Left hindlimb (tissue), 1 donor: ENCODE data around the gene COL8A1.
A peak's percentile ranks its signal among the peaks of the same experiment; 100 is the strongest.
"Not testable (repeated sequence)": the region's sequence is repeated elsewhere in the genome, so short reads cannot be mapped to it uniquely, and the experiment has no call there.

Experiments used
- DNase-seq: peaks from one replicate; pipeline ENCODE4 v3.0.0-alpha.2; 2018

The COL8A1 gene

DNA sequence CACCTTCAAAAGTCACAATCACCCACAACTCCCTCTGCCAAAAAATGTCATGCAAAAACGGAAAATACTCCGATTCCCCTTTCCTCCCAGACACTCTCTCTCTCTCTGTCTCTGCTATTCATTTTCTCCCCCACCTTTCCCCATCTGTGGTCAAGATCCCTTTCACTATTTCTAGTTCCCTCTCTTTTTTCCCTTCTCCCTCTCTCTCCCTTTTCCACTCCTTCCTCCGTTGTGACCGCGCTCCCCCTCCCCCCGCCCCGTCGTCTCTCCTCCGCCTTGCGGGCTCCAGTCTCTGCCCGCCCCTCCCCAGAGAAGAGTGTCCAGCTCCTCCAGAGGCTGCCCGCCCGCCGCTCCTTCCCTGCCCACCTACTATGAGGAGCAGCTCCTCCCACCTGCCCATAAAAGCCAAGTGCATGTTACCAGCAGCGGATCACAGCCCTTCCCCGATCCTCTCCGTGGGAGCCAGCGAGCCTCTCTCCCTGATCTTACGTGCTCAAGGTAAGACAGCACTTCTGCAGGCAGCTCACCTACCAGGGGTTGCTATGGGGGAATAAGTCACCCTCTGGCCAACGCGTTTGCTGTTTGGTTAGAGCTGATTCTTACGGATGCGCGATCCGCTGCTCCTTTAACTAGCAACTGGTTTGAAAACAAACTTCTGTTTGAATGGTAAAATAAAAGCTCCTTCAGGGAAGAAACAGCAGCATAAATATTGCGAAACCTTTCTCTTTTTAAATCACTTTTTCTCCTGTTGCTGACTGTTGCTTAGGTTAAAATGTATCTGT lies at the start of gene COL8A1:
Gene COL8A1 (plus strand): TSS at position 428 of the 782 bp plus-strand sequence. CDS start 152,089 bp downstream, outside the sequence.
- peak; percentile 79 for DNase-seq

DNA sequence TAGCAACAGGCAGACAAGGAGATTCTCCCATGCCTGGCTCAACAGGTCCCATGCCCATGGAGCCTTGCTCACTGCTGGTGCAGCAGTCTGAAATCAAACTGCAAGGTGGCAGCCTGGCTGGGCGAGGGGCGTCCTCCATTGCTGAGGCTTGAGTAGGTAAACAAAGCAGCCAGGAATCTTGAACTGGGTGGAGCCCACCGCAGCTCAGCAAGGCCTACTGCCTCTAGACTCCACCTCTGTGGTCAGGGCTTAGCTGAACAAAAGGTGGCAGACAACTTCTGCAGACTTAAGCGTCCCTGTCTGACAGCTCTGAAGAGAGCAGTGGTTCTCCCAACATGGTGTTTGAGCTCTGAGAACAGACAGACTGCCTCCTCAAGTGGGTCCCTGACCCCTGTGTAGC lies 49.2 kb upstream of the COL8A1 start:
- DNase-seq, result not testable (repeated sequence)

DNA sequence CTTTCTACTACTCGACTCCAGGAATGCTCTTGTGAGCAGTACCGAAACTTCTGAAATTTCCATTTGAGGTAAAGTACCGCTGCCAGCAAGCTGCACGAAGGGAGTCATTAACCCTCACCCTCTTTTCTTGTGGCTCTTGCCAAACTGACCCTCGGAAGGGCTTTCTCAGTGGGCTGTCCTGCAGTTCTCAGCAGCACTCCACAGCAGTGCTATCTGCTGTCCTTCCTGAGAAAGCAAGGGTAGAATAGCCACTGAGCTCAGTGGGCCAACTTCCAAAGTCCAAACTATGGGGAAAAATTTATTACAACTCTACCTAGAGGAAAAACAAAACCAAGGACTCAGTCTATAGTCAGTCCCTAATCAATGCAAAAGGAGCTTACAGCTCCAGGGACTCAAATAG lies 38.5 kb upstream of the COL8A1 start:
- peak; percentile 46 for DNase-seq

DNA sequence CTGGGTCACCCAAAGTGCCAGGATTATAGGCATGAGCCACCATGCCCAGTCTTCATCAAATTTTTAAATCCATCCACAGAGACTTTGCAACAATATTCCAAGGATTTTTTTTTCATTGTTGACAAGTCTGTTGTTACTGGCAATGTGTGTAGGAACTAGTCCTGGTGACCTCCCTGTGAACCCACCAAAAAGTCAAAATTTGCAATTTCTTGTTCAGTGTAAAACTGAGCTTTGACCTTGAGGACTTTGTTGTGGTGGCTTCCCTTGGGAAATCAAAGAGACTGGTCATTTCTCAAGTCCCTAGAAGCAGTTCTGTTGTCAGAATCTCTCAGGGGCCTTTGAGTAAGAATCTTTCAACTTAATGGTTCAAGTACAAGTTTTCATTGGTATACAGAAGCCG lies 36.9 kb upstream of the COL8A1 start:
- DNase-seq, result no peak

DNA sequence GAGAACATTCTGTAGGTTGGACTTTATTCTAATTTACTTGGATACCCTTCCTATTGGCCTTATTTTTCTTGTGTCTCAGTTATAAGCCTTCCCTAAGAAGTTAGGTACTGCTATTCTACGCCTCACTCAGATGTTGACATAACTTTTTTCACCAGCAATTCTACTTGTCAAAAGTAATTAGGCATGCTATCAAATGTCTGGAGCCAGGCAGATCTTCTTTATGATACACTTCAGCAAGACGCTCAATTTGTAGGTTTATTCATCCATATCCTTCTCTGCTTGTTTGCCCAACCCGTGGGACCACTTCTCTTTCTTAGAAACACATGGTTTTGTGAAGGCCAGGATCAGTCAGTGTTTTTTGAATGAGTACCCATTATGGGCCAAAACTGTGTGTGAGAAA lies 36.2 kb upstream of the COL8A1 start:
- DNase-seq, result no peak

DNA sequence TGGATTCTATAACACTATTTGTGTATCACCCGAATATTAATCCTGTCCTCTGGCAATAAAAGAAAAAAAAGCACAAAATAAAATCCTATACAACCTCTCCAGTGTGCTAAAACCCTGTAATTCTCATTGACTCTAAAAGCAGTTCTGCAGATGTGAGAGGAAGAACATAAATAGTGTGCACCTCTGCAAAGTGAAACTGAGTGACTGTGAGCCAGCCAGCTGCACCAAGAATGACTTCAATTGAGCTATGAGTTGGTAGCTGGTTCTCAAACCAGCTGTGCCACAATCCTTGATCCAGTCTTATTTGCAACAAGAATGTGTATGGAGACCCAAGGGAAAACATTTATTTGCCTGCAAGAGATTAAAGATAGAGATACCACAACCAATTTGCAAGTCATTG lies 31.2 kb upstream of the COL8A1 start:
- DNase-seq, result no peak

DNA sequence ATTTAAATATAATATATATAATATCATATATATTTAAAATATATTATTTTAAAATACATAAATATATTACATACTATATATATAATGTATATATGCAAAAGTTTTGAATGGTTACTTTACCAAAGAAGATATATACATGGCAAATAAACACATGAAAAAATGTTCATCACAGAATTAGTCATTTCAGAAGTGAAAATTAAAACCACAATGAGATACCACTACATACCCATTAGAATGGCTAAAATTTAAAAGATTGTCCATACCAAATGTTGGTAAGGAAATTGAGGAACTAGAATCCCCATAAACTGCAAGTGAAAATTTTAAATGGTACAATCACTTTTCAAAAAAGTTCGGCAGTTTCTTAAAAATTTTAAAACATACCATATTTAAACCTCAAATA lies 23.6 kb upstream of the COL8A1 start:
- no peak for DNase-seq

DNA sequence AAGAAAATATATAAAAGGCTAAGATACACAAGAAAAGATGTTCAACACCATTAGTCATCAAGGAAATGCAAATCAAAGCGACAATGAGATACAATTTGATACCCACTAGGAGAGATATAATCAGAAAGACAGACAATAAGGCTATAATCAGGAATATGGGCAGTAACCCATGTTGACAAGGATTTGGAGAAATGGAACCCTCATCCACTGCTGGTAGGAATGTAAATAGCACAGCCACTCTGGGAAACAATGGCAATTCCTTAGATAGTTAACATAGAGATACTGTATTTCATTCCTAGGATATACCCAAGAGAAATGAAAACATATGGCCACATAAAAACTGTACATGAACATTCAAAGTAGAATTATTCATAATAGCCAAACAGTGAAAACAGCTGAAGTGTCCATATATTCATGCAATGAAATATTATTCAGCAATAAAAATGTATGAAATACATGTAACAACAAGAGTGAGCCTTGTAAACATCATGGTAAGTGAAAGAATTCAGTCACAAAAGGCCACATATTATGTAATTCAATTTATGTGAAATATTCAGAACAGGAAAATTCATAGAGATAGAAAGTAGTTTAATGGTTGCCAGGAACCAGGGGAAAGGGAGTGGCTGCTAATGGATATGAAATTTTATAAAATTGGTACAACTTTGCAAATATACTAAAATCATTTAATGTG lies 18.2 kb upstream of the COL8A1 start:
- DNase-seq, result no peak

DNA sequence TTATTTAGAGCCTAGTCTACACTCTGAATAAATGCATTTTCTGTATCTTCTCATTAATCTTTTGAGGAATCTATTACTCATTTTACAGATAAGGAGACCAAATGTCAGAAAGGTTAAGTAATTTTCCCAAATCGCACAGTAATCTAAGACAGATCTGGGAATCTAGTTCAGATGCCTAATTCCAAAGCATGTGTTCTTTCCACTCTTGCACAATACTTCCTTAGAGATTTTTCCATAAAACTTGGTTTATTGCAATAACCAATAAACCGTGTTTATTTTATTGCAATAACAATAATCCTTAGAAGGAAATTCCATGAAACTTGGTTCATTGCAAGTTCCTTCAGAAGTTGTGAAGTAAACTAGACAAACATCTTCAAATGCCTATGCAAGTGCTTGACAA lies 17.4 kb upstream of the COL8A1 start:
- DNase-seq, result no peak

DNA sequence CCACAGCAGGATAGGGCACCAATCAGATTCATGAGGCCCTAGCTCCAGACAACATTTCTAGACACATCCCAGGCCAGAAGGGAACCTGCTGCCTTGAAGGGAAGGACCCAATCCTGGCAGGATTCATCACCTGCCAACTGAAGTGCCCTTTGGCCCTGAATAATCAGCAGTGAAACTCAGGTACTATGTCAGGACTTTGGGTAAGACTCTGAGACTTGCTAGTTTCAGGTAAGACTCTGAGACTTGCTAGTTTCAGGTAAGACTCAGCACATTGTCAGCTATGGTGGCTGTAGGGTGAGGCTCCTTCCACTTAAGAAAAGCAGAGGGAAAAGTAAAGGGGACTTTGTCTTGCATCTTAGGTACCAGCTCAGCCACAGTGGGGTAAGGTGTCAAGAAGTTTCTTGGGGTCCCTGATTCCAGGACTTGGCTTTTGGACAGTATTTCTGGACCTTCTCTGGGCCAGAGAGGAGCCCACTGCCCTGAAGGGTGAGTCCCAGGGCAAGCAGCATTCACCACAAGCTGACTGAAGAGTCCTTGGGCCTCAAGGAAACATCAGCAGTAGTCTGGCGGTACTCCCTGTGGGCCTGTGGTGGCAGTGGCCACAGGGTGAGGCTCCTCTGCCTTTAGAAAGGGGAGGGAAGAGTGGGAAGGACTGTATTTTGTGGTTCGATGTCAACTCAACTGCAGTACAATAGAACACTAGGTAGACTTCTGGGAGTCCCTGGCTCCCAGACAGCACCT lies 13.7 kb upstream of the COL8A1 start:
- peak; percentile 37 for DNase-seq

DNA sequence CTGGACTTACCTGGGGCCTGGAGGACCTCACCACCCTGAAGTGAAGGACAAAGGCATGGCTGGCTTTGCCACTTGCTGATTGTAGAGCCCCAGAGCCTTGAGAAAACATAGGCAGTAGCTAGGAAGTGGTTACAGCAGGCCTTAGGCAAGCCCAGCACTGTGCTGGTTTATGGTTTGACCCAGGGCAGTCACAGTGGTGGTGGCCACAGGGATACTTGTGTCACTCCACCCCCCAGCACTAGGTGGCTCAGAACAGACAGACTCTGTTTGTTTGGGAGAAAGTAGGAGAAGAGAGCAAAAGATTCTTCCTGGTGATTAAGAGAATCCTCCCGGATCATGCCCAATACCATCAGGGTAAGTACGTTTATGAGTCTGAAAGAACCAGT lies 13.2 kb upstream of the COL8A1 start:
- DNase-seq, result no peak

DNA sequence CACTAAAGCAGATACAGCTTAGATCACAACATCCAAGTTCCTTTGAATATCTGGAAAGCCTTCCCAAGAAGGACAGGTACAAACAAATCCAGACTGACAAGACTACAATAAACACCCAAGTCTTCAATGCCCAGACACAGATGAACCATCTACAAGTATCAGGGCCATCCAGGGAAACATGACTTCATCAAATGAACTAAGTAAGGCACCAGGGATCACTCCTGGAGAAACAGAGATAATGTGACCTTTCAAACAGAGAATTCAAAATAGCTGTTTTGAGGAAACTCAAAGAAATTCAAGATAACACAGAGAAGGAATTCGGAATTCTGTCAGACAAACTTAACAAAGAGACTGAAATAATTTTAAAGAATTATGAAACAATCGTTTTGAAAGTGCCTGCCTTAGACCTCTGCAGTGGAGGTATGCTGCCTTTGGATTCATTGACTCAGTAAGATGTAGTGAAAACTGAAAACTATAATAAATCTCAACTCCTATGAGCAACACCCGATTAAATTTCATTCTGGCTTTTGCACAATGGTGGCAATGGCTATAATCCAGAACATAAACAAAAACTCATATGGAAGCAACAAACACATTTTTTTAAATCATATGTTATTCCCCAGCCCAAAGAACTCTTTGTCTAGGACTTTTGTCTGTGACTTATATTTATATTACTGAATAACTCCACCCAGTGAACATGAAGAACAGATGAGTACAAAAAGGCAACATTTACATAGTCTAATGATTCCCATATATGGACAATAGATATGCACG lies 12.6 kb upstream of the COL8A1 start:
- no peak for DNase-seq

DNA sequence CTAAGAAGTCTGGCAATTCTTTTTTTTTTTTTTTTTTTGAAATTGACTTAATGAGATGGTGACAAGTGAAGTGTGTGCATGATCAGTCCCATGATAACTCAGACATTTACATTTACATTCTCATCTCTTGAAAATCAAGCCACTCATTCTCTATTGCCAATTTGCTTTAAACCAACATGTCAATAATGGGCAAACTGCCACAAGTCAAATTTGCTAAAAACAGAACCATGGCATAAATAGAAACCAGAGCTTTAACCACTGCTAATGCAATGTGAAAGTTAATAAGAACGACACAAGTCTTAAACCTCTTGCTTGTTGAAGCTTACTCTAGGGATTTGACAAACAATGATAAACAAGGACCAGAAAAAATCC lies 12.0 kb upstream of the COL8A1 start:
- DNase-seq, result no peak

DNA sequence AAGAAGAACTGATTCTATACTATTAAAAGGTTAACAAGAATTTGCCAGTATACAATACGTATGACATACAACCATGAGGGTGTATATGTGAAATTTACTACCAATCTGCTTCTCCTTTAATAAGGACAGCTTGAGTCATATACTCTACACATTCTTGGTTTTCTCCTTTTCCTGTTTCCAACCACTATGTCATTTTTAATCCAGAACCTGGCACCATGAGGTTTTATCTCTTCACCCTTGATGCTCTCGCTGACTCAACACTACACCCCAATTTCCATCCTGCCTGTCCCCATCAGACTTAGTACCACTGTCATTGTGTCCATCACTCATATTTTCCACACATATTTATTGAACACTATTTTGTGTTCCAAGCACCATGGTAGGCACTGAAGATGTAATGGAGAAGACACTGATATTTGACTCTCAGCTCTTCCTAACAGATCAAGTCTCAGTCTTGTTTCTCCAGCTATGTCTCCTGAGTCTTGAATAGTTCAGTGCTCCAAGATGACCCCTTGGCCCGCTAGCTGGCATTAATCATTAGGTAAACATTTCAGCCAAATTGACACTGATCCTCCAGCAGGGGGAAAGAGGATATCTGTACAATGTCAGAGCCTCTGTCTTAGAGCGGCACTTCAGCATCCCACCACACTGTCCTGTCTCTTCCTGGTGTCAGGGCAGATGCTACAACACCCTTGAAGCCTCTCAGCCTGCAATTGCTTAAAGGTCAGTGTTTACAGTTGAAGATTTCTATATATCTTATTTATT lies 11.2 kb upstream of the COL8A1 start:
- no peak for DNase-seq

DNA sequence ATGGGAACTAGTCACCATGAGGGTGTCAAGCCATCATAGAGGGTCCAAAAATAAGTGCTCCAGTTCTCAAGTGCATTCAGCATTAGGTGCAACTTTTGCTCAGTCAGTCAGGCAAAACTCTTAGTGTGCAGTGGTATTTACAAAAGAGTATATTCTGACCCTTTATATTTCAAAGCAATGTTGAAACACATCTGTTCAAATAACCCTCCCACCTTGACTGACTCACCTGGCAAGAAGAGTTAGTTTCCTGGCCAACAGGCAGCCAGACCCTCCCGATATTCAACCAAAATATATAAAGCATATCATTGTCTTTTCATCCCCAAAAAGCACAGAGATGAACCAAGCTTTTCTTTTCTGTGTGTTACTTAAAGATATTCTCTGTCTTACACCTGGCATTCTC lies 7.6 kb upstream of the COL8A1 start:
- no peak for DNase-seq

DNA sequence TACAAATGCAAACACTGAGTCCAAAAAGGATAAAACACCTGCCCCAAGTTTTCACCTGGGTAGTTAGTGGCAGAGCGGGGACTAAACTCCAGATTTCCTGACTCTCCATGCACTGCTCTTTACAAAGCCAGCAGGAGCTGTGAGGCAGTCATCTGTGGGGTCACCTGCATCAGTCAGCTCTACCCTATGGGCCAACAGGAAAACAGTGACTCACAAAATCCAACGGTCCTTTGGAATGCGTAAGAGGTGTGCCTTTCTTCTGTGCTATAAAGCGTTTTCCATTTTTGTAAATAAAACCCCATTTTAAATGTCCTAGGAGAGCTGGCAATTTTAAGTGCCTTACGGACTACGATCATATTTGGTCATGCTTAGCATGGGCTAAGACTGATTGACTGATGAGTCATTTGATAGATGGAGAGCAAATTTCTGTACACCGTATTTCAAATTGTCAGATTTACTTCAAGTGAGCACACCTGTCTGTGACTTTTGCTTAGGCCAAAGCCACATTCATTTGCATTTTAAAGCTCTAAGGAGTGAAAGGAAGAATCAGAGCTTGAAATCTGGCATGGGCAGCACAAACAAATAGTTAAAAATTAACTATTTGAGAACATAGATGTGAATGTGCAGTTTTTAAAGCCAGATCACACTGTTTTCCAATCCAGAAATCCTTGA lies 4.4 kb upstream of the COL8A1 start:
- DNase-seq, result no peak

DNA sequence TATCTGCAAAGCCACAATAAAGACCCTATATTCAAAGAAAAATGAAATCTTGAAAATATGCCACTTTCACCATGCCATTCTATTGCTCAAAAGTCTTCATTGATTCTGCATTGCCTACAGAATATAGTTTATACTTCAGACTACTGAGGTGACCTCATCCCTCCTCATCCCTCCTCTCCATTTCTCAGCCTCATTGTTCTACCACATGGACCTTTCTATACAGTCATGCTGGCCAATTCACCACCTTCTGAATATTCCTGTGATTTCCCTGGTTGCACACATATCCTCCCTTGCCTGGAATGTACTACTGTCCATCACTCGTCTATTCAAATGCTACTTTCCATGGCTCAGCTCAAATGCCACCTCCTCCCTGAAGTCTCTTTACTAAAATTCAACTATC lies 3.5 kb upstream of the COL8A1 start:
- no peak for DNase-seq

DNA sequence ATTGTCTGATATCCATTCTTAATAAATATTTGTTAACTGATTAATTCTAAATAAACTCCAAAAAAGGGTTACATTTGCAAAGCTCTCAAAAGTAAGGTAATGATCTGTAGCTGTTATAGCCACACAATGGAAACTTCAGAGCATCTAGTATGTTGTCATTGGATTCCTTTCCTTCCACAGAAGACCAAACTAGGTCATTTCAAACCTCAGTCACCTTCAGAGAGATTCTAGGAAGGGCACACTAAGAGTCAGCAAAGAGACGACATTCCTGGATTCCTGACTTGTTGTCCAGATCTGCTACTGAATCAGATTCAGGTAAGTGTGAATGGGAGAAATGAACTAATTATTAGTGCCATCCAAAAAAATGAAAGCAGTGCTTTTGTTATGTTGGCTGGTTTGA lies 3.0 kb upstream of the COL8A1 start:
- DNase-seq, result no peak

DNA sequence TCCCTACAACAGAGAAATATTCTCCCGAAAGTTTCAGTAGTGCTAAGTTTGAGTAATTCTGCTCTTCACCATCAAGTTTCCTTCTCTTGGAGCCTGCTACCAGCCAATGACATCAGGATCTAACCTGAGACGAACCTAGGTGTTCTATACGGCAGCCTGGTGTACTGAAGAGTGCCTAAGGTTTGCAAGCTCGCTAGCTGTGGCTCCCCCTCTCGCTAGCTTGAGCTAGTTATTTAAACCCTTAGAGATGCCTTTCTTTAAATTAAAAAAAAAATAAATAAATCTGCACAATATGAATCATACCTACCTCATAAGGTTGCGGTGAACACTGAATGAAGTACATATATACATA lies 1.4 kb upstream of the COL8A1 start:
- no peak for DNase-seq

DNA sequence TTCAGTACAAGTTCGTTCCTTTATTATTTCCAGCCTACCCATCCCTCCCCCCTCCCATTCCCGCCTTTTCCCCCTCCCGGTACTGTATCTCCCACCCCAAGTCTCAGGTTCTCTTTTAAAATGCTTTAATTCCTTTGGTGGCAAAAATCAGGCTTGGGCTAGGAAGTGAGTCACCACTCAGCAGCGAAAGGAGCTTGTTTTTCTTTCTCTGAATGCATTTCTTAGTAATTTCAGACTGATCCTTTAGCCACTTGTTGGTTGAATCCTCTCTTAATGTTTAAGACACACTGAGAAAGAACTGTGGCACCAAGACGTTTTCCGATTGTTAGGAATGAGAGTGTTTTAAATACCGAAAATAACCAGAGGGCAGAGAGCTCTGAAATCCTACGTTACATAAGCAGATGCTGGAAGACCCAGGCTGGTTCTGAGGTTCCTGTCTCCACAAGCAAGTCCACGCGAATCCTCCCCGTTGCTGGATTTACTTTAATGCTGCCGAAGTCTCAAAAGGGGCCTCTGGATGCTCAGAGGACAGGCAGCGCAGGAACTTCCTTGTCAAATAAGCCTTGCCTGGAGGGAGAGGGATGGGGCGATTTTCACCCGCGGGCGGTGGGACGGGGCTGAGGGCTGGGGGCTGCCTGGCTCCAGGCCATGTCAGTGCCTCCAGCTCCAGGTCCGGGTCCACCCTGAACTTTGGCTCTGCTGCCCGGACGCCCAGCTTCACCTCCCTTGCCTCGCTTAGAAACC lies 854 bp upstream of the COL8A1 start:
- no peak for DNase-seq

DNA sequence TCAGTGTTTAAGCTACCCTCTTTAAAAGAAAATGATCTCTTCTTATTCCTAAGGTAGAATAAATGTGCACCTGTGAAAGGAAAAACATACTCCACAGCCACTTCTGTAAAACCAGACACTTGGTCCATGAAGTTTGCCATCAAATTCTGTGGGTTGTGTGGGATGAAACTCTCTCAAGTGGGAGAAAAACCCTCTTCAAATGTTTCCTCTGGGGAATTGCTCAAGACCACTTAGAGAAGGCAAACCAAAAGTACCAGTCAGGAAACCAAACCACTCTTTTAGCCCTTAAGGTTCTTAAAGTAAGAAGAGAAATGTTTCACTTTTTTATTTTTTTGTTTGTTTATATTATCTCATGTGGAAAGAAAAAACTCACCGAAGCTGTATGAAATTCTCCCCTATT lies 1.2 kb downstream of the COL8A1 start:
- no peak for DNase-seq
